C4-2B (cell line): ENCODE results near the gene PFDN4.

ENCODE experiments used
- H3K27ac ChIP-seq: fragments of 450-650 bp; 2 replicates; pipeline ENCODE4 v1.5.1; 2017
- CTCF ChIP-seq: fragments of 450-650 bp; conservative IDR thresholded peaks from 2 replicates; pipeline ENCODE4 v1.5.1; 2017; ENCODE audit warnings: mild to moderate bottlenecking
- ZFX ChIP-seq: fragments of 450-650 bp; IDR thresholded peaks from 2 replicates; pipeline ENCODE4 v1.6.1; 2017

PFDN4 gene

GRCh38 chr20:54207743-54208547, at the start of gene PFDN4:
Gene PFDN4 (plus strand): TSS chr20:54208087. CDS start chr20:54208101, 14 bp downstream.
- TF ChIP-seq ZFX (peak; percentile 96), CTCF (peak; percentile 97)
- H3K27ac ChIP-seq = peak within 1 kb of the TSS; percentile 94

- TF ChIP-seq ZFX (no peak), CTCF (no peak)
- H3K27ac ChIP-seq = no peak overlapping the region
These were observed 49.7 kb upstream of the PFDN4 start for GRCh38 chr20:54158226-54158625.

- H3K27ac ChIP-seq = no peak overlapping the region
- TF ChIP-seq CTCF = no peak
- no peak for TF ChIP-seq ZFX
These were observed 49.0 kb upstream of the PFDN4 start for GRCh38 chr20:54158856-54159418.

GRCh38 chr20:54160065-54161007, 47.6 kb upstream of the PFDN4 start:
- no peak overlapping the region for H3K27ac ChIP-seq

GRCh38 chr20:54161008-54161820, 46.7 kb upstream of the PFDN4 start:
- H3K27ac ChIP-seq = no peak overlapping the region
- TF ChIP-seq CTCF (no peak), ZFX (no peak)

More at GRCh38 chr20:54160065-54161007, 47.6 kb upstream of the PFDN4 start:
- TF ChIP-seq ZFX (no peak), CTCF (no peak)

- H3K27ac ChIP-seq = no peak overlapping the region
- TF ChIP-seq ZFX (no peak), CTCF (no peak)
These were observed 46.1 kb upstream of the PFDN4 start for GRCh38 chr20:54161821-54162149.
